GM21576 (cell line): ENCODE measurements around the gene STK33.

Experiments used
- ATAC-seq: cut with Tn5 transposase; IDR thresholded peaks from one replicate; pipeline ENCODE4 v1.9.1; 2021; ENCODE audit warnings: mild to moderate bottlenecking, moderate library complexity; ENCODE audit not compliant: unreplicated experiment

Gene STK33

DNA sequence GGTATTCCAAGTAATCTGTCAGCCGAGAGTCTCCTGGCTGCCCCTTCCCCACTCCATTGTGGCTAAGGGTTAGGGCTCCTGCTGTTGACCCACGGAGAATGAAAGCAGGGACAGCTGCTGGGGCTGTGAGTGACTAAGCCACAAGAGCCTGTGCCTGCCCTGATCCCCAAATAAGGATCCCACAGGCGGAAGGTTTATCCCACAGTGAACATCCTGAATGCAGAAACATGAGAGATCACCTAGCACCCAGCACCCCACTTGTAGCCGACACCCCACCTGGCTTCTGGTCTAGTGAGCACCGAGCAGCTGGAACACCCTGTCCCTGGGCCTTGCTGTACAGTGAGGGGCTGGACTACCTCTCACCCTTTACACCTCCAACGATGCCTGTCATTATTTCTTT lies 212.7 kb downstream of the STK33 start:
- no peak for ATAC-seq

DNA sequence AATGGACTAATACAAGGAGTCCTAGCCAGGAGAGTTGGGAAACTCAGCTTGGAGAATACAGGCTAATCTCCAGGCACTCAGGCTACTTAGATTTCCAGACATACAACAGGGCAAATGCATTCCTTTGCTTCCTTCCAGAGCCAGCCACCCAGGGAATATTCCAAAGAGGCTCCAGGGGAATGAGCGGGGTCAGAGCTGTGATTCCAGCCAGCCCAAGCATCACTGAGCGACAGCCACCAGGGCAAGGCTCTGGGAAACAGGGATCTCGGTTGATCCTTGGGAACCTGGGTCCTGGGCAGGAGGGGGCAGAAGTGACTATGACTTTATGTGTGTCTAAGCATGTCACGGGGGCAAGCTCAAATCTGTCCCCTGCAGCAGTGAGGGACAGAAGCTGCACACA lies 218.1 kb downstream of the STK33 start:
- ATAC-seq = no peak

DNA sequence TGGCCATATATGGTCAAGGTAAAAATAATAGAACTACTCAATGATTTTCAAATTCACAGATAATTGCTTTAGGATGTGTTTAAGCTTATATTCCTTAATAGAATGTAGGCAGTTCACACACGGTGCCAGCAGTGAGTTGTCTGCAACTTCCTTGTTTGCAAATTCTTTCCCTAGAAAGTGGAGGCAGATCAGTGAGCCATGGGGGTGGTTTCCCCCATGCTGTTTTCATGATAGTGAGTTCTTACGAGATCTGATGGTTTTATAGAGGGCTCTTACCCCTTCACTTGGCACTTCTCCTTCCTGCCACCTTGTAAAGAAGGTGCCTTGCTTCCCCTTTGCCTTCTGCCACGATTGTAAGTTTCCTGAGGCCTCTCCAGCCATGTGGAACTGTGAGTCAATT lies 218.6 kb downstream of the STK33 start:
- ATAC-seq = no peak

DNA sequence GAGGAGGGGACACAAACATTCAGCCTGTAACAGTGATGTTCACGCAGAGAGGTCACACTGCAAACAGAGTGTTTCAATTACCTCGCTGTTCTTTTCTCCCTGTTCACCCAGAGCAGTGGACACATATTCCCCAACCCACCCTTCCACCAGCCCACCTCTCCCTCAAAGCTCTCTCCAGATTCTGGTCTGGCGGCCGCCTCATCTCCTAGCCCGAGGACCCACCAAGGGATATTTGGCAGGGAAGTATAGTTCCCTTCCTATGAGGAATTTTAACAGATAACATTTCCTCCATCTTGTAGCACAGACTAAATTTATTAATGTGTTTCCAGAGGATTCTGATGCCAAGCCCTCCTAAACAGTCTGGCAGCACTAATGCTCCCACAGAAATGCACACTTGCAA lies 219.3 kb downstream of the STK33 start:
- no peak for ATAC-seq

DNA sequence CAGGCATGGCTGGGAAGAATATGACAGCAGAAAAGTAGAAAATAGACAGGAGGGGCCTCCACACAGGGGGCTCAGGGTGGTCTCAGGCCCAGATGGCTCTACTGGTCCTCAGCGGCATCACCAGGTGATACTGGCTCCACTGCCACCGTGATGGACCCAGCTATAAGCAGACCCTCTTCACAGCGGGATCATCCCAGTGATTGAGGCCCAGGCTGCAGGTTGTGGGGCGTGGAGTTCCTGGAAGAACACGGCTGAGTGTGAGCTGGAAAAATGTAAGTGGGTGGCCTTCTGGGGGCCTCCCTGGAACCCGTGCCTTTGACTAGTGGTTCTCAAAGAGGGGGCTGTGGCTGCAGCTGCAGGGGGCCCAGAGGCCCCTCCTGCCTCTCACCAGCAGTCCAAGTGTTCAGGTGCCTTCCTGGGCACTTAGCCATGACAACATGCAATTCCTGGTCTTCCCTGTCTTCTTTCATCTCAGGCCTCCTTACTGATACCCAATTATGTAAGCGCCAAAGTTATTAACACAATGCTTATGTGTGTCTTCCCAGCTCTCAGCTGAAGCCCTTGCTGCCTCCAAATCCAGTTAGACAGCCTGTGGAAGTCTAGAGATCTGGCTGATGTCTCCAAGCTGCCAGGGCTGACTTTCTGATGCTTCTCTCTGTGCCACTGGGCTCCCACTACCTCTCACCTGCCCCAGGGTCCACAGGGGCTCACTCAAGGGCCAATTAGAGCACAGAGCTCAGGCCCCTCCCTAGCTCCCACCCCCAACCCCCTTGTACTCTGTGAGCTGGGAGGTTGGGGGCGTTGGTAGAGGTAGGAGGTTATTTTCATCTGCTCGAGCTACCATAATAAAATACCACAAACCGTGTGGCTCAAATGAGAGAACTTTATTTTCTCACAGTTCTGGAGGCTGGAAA lies 220.3 kb downstream of the STK33 start:
- ATAC-seq = no peak

DNA sequence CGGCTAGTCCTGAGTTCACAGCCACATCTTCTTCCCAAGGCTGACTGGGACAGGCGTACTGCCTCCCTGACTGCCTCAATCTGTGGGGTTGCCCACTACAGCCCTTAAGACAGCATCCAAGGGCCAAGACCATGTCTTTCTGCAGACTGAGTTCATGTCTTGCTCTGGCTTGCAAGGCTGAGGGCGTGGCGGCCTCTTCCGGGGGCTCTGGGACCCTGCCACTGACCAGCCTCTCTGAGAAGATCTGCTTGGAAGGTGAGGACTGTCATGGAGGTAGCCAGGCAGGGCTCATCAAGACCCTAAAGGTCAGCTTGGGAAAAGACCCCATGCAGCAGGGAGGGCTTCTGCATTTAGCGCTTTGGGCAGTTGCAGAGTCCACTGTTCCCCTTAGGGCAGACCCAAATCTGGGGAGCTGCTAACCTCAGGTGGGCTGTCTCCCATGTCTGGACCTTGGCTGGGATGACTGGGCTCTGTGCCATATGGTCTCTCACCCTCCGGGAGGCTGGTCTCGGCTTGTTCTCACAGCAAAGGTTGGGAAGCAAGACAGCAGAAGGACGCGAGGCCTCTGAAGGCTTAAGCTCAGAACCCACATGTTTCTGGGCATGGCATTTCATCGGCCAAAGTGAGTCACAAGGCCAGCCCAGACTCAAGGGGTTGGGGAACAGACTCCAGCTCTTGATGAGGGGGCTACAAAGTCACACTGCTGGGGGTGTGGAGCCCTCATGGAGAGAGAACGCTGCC lies 221.2 kb downstream of the STK33 start:
- ATAC-seq = no peak

DNA sequence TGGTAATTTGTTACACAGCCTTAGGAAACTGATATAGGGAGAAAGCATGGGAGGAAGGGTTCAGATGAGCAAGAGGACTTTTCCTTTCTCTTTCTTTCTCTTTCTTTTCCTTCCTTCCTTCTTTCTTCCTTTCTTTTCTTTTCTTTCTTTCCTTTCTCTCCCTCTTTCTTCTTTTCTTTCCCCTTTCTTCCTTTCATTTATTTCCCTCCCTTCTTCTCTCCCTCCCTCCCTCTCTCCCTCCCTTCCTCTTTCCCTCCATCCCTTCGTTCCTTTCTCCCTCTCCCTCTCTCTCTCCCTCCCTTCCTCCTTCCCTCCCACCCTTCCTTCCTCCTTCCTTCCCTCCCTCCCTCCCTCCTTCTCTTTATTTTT lies 222.5 kb downstream of the STK33 start:
- ATAC-seq = no peak

DNA sequence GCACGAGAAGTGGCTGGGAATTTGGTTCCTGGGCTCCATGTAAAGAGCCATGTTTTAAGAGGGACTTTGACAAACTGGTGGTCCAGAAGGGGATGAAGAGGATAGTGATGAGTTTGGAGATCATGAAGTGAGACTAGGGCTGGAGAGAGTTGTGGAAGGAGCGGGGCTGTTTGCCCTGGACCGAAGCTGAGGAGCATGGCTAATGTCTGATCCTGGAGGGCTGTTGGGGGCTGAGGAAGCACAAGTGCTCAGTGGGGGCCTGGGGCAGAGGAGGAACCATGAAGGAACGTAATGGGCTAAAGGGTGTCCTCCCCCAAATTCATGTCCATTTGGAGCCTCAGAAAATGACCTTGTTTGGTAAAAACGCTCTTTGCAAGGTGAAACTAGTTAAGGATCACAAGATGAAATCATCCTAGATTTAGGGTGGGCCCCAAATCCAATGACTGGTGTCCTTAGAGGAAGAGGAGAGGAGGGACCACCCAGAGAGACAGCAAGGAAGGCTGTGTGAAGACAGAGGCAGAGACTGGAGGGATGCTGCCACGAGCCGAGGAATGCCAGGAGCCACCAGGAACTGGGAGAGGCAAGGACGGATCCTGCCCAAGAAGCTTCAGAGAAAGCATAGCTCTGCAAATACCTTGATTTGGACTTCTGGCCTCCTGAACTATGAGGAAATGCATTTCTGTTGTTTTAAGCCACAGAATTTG lies 223.1 kb downstream of the STK33 start:
- no peak for ATAC-seq

DNA sequence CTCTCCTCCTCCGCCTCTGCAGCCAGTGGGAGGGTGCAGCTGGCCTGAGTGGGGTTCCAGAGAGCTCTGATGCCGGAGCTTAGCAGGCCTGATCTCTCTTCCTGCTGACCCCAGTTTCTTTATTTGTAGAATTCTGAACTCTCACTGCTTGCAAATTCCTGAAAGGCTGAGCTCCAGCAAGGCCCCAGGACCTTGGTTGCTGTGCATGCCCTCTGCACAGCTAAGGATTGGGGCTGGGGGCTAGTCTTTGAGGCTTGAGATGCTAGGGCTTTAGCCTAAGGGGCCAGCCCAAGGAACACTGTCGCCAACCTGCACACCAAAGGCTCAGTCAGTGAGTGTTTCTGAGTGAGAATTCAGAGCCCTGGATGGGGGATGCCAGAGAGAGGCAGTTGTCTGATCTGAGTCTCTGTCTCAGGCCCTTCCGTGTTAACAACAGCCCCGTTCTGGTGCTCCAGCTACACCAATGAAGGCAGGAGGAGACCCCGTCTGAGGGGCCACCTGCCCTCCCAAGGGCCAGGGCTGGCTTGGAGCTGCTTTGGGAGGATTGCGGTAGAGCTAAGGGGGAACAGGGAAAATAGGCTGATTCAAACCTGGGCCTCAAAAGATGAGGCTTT lies 224.3 kb downstream of the STK33 start:
- ATAC-seq = no peak

DNA sequence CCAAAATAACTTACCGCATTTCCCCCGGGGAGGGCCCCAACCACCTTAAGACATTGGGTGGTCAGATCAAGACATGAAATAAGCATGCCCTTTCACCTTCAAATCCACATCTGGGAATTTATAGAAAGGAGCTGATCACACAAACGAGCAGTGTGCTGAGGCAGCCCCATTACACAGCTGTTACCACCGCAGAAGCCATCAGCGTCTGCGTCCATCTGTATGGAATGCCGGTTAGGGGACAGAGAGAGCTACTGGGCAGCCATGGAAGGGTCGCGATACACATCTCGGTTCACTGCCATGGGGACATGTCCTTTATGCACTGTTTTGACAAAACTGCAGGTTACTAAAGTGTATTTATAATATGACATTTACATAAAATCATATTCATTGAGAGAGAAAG lies 225.3 kb downstream of the STK33 start:
- no peak for ATAC-seq

DNA sequence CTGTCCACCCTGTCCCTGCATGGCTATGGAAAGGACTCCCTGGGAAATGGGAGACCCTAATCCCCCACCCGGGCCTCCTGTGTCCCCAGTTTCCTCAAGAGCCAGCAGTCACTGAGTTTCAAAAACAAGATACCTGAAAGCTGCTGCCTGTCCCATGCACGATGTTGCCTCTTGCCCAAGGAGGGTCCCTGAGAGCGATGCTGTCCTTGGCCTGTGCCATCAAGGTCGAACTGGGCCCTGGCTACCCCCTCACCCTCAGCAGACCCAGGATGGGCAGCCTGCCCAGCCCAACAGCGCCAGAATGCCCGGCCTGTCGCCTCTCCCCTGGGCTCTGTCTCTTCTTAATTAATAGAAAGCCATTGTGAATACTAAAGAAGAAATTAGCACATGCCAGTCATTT lies 225.8 kb downstream of the STK33 start:
- ATAC-seq = no peak

DNA sequence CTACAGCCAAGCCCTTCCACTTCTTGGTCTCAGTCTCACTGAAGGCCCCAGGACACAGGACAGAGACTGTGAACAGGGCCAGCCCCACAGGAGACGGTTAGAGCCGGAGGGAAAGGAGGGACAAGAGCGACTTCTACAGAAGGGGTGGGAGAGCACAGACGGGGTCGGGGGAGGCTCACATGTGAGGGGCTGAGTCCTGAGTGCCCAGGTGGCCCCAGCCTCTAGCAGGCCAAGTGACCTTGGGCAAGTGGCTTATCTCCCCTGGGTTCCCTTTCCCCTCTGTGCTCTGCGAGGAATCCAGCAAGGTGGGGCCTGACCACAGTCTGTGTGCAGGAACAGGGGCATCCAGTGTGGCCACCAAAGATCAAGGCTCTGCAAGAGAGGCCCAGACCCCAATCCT lies 227.7 kb downstream of the STK33 start:
- ATAC-seq = no peak

DNA sequence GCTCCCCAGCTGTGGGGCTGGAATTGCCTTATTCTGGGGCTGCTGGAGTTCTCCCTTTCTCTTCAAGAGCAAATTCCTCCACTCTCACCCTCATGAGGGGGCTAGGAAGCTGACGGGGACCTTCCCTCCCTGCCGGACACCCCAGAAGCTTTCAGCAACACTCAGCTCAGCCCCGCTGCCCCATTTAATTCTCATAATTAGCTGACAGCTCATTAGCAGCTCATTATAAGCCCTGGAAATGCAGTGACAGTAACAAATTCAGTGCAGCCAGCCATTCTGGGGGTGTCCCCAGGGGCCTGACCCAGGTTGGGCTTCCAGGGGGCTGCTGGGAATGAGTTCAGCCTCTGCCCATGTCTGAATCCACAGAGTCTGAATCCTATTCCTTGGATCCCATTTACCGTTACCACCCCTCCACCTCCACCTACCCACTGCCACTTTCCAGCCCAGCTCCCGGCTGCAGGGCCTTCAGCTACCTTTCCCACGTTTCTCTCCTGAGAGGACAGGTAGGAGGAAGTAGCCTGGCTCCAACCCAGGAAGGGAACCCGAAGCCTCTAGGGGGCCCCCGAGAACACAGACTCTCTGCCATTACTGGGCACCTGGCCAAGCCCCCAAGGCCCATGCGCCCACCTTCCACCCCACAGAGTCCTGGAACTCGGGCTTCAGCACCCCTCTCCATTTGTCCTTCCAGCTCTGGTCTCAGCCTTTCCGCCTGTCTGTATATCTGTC lies 228.6 kb downstream of the STK33 start:
- no peak for ATAC-seq

DNA sequence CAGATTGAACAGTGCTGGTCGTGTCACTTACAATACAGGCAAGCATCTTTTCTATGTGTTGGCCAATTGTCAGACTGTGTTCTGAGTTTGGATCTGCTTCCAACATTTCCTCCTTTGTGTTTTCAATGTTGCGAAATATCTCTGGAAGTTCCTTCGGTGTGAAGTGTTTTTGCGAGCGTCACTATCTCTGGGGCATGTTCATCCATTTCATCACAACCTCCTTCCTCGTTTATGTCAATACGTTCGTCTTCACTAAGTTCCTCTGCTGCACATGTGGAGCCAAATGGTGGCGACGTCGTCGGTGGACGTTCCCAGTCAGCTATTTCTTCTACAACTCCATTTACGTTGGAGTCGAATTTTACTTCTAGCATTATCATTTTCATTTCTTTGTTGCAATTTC lies 230.1 kb downstream of the STK33 start:
- no peak for ATAC-seq

DNA sequence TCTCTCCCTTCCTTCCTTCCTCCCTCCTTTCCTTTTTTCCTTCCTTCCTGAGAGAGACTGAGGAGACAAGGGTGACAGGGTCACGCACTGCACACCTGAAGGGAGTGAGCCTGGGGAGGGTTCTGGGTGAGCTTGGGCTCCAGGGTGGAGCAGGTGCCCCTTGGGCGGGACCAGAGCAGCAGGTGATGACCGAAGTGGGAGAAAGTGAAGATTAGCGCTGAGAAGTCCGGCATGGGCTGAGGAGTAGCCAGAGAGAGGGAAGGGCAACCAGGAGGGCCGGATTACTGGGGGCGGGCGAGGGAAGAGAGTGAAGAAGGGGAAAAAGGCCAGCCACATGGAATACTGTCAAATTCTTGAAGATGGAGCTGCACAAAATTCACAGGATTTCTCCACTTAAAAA lies 231.1 kb downstream of the STK33 start:
- ATAC-seq = no peak

DNA sequence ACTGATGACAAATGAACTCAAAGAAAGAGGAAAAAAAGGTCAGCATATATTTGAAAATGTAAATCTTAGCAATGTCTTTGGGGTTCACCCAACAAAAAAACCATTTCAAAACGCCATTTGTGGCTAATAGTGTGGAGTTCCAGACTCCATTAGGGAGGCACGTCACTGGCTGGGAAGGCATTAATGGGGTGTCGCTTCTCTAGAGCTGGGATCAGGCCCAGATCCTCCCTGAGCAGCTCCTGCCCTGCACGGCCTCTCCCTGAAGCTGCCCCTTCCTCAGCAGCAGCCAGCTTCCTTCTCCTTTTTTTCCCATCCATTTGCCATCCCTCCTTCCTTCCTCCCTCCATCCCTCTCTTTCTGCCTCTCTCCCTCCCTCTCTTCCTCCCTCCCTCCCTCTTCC lies 231.5 kb downstream of the STK33 start:
- ATAC-seq = no peak

DNA sequence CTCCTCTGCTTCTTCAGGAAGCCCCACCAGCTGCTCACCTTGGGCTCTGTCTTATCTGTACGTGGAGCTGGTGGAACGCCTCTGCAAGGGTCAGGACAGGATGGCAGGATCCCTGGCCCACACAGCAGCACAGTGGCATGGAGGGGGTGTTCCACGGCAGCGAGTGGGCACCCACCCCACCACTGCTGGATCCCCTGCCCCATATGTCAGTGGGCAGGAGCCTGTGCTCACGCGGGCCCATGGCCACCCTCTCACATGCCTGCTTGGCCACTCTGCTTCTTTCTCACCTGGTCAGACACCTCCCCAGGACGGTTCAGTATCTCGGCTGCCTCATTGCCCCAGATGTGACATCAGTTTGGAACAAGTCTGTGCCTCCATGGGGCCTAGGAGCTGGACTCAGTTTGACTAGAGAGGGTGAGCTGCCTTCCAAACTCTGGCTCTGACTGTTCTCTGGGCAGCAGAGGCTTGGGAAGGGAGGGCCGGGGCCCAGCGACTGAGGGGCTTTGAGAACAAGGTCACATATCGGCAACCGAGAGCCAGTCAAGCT lies 232.3 kb downstream of the STK33 start:
- ATAC-seq = no peak

DNA sequence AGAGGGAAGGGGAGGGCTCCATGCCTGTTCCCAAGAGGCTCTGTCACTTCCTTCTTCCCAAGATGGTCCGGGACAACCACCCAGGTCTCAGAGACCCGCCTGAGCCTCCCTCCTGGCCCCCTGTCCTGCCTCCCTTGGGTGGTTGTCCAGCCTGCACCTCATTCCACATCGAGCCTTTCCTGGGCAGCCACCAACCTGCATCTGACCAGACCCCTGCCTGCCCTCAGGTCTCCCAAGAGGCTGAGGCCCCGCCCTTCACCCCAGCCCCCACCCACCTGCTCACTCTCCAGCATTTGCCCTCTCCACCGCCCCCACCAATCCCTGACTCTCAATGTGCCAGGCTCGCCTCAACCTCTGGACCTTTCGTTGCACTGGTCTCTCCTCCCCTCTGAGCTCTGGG lies 232.8 kb downstream of the STK33 start:
- ATAC-seq = no peak

DNA sequence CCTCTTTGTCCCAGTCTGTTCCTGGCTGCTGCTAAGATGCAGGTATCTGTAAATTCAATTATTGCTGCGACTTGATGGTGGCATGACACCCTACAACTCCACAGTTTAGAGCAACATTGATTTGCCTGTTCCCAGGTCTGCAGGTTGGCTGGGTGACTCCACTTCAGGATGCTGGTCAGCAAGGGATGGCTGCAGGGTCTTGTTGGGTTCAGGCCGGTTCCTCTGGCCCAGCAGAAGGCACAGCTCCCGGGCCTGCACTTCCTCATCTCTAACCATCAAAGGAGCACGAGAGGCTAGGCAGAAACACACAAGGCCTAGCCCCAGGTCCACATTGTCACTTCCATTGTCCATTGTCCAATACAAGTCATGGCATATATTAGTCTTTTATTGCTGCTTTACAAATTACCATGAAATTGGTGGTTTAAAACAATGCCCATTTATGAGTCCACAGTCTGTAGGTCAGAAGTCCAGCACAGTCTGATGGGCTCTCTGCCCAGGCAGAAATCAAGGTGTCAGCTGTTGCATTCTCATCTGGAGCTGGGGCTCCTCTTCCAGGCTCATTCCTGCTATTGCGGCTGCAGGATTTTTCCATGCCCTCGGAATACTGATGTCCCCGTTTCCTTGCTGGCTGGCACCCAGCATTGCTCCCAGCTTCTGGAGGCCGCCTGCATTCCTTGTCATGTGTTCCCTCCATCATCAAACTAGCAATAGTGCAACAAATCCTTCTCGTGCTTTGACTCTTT lies 233.8 kb downstream of the STK33 start:
- no peak for ATAC-seq

DNA sequence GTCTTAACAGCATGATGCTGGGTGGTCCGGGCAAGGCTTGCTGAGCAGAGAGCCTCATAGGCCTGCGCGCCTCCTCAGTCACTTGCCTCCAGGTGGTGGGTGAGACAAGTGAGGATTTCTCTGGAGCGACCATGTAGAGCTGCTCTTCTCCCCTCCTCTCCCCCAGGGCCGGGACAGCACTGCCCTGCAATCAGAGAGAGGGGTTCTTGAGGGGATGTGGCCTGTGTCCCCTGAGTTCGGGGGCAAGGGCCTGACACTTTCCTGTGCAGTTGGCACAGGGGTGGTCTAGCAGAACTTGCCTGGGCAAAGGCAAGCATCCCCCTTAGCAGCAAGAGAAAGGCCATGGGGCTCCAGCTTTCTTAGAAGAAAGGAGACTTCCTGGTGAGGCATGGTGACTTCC lies 234.5 kb downstream of the STK33 start:
- ATAC-seq = no peak
